IPS DF 19.7 (cell line): ENCODE measurements around the gene TANGO6.

Experiments
- DNase-seq: peaks from one replicate; pipeline ENCODE4 v3.0.0-alpha.2; 2013; ENCODE audit warnings: low read depth, low spot score

TANGO6 gene

DNA sequence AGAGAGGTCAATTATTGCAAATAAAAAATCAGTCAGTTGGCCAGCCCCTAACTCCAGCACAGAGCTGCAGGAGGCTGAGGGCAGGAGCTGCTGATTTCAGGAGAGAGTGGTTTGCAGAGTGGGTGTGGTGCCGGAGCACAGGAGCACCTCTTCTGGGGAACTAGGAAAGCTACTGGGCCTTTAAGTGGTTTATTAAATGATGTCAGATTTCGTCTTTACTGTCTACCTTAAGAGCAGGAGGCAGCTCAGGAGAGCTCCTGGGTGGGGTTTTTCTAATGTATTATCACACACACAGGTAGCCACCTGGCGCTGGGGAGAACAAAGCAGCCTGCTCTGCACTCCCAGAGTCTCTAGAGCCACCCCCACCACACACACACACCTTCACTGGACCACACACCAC, 250.6 kb downstream of the TANGO6 start:
- no peak for DNase-seq

DNA sequence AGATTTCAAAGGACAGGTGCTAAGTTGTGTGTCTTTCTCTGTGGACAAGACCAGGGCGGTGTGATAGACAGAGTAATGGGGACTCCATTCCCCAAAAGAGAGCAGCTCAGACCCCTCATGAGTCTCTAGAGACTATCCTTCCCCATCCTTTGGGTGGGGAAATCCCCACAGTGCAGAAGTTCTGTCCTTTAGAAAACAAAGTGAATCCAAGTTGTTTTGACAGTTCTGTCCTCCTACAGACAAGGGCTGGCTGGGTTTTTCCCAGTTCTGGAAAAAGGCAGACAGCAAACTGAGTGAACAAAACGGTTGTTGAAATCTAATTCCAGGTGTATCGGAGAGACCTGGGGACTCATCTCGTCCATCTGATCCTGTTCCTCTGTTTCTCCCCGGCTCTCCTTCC, 251.2 kb downstream of the TANGO6 start:
- DNase-seq = no peak

DNA sequence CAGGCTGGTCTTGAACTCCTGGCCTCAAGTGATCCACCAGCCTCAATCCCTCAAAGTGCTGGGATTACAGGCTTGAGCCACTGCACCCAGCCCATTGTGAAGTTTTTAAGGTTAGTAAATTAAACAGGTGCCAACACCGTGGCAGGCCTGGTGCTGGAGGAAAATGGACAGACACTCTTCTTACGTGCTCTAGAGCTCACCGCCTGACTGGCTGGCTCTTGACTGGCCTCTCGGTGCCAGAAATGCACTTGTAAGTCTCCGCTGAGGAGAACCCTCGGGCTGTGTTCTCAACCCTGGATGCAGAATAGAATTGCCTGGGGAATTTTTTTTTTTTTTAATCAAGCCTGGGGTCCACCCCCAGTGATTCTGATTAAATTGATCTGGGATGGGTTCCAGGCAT, 251.9 kb downstream of the TANGO6 start:
- no peak for DNase-seq

DNA sequence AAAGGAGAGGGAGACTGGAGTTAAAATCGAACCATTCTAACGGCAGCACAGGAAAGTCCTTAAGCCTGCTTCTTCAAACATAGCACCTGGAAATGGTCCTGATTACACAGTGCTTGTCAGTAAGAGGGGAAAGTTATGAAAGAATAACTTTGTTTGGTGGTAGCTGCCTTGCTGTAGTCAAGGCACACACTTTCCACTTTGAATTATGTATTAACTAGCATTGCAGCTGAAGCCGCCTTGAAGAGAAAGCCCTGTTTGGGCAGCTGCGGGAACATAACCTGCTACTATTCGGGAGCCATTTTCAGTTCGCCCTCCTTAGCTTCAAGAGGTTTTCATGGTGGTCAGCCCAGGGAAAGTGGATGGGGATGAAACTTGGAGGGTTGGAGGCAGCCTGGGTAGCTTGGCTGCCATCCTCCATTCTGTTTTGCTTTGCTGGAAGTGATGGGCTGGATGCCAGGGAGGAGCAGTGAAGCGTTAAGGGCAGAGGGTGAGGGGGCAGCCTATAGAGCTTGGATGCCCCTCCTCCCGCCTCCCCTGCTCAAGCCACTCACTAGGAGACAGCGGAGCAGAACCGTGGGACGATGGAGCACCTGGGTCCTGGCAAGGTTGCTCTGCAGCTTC, 256.9 kb downstream of the TANGO6 start:
- DNase-seq = no peak

DNA sequence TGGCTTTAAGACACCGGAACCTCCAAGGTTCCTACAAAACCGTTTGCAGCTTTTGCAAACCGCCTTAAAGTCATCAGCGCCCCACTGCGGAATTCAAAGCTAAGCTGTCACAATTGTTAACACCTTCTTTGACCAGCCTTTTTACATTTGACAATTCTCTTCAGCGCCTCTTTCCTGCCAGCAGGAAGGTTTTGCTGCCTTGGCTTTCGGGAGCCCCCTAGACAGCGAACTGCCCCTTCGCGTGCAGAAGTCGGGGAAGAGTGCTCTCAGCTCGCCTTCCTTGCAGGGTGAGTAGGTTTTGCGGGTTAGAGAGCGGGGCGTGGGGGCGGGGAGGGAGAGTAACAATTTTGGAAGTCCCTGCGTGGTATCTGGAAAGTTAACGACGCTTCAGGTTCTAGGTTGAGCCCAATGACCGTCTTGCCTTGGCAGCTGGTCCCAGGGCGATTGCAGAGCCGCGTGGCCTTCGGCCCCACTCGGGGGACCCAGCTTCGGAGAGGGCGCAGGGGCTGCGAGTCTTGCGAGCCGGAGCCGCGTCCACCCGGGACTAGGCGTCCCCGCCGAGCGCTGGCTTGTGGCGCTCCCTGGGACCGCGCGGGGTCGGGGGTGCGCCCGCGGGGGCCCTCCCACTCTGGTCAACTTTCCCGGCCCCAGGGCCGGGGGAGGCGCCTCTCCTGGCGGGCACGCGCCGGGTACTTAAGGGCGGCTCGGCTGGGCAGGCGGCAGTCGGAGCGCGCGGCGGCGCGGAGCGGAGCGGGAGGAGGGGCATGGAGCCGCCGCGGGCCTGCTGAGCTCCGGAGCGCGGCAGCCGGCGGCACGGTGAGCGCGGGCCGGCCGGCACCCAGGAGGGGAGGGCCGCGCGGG, 262.4 kb downstream of the TANGO6 start, which contains the start of gene HAS3:
HAS3 (plus strand) TSS at position 153 of the 861 bp plus-strand sequence. CDS start 3,743 bp downstream, outside the sequence.
- peak; percentile 86 for DNase-seq

DNA sequence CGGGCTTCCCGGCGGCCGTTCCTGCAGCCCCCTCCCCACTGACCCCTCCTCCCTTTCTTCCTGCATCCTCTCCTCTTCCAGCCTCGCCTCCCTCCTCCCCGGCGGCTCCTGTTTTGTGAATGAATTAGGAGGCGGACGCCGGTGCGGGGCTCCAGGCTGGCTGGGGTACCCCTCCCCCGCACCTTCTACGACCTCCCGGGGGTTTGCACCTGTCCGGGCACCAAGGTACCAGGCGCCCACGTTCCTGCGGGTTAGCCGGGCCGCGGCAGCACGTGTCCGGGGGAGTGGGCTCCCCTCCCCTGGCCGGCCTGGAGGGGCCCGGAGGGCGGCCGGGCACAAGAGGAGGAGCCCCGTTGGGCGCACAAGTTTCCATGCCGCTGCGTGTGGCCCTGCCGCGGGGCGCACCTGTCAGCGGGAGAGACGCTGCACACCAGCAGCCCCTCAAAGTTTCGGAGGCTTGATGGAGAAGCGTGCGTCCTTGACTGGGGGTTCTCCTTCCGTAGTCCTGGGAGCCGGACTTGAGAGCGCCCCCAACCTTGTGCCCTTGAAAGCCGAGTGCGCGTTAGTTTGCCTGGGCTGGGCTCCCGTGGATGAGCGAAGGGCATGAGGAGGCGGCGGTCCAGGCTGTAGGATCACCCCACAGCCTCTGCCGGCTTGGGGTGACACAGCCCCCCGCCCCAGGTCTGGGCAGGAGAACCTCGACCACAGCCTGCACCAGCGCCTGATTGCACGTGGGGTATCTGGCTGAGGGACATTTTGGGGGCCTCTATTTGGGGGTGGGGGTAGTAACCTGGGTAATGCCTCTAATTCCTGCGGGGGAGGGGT, 263.4 kb downstream of the TANGO6 start:
- DNase-seq = no peak

DNA sequence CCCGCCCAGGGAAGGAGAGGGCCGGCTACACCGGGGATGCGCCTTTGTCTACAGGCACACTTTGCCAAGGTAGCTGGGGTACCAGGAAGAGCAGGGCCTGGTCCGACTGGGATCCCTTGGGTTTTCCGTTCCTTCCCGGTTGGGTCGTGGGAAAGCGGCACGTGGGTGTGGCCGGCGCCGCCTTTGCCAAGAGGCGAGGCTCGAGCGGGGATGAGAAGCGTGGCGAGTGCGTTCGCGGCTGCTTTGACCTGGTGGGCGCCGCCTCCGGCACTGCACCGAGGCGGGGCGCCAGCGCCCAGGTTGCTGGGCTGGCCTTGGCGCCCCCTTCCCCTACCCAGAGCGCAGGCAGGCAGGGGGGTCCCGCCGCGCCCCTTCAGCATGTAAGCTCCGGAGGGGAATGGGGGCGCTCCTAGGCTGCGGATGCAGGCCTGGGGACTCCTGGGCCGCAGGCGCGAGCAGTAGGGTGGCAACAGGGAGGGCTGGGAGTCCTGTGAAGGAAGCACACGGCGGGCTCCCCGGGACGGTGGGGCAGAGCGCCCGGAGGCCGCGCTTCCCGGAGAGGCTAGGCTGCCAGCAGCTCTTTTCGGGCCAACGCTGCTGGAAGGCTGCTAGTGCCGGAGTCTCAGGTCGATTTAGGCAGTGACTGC, 264.1 kb downstream of the TANGO6 start:
- DNase-seq = no peak

DNA sequence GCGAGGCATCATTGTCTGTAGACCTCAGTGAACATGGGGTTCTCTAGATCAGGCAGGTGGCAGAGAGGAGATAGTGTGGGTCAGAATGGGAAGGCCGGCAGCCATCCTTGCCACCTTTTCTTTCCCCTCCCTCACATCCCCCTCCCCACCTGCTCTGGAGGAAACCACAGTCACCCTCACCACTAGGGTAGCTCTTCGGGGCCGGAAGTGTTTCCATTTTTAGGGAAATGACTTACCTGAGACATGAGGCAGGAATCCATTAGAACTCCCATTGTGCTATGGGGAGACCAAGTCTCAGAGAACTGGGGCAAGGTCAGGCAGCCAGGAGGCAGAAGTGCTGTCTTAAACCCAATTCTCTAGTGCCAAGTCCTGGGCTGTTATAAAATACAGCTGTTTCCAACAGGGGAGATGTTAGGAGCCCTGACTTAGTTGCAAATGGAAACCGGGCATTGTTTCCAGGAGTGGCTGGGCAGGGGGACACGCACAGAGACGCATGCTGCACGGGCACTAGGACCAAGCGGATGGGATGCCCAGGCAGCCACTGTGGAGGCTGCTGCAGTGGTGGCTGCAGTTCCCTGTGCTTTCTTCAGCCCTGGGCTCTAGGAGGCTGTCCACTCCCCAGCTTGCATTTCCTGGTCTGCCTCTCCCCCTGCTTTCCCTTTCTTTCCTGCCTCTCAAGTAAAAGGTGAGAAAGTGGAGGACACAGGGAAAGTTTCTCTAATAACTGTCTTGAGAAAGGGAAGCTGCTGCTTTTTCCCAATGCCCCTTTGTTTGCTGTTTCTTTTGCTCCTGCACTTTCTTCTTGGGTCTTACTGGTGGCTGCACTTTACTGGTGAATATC, 265.0 kb downstream of the TANGO6 start:
- no peak for DNase-seq

DNA sequence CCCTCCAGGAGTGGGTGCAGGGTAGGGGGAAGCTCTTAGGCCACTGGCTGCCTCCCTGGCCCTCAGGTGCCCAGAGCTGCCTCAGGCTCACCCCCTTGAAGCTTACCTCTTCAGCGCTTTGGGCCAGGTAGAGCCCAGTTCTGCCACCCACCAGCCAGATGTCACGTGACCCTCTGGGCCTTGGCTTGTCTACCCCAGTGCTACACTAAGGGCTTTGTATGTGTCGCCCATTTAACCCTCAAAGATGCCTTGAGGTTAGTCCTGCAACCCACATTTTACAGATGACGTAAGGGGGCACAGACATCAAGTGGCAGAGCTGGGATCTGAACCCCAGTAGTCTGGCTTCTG, 265.5 kb downstream of the TANGO6 start:
- no peak for DNase-seq

DNA sequence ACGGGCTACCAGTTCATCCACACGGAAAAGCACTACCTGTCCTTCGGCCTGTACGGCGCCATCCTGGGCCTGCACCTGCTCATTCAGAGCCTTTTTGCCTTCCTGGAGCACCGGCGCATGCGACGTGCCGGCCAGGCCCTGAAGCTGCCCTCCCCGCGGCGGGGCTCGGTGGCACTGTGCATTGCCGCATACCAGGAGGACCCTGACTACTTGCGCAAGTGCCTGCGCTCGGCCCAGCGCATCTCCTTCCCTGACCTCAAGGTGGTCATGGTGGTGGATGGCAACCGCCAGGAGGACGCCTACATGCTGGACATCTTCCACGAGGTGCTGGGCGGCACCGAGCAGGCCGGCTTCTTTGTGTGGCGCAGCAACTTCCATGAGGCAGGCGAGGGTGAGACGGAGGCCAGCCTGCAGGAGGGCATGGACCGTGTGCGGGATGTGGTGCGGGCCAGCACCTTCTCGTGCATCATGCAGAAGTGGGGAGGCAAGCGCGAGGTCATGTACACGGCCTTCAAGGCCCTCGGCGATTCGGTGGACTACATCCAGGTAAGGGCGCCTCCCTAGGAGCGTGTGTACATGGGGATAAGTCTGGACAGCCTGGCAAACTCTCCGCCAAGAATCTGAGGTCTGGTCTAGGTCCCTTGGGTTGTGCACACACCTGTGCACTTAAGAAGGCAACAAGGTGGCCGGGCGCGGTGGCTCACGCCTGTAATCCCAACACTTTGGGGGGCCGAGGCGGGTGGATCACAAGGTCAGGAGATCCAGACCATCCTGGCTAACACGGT, 266.3 kb downstream of the TANGO6 start:
- no peak for DNase-seq

DNA sequence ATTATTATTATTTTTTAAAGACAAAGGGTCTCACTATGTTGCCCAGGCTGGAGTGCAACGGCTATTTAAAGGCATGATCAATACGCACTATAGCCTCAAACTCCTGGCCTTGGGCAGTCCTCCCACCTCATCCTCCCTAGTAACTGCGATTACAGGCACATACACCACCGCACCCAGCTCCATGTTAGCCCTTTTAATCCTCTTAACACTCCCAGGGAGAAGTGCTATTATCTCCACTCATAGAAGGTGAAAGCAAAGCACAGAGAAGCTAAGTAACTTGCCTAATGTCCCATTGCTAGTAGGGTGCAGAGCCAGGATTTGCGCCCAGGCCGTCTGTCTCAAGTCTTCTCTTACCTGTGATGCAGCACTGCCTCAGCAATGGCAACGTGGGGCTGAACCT, 267.1 kb downstream of the TANGO6 start:
- DNase-seq = no peak

DNA sequence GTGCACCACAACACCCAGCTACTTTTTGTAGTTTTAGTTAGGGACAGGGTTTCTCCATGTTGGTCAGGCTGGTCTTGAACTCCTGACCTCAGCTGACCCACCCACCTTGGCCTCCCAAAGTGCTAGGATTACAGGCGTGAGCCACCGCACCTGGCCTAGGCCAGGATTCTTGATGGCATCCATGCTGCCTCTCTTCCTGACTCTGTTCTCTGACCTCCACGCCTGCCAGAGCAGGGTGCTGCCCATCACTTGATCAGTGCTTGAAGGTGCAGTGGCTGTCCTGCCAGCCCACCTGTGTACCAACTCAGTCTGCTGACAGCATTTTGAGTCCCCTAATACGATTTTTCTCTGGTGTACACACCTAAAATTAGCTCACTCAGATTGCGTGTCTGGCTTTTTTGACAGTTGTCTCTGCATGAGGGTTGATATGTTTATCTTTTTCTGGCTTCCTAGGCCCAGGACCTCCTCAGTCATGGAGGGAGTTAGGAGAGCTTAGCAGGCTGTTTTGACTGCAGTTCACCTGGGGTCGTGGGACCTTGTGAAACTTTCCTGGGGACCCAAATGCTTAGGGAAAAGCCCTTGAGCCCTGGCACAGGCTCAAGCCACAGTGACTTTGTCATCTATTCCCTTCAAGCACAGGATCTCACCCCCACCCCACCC, 268.0 kb downstream of the TANGO6 start:
- DNase-seq = no peak

DNA sequence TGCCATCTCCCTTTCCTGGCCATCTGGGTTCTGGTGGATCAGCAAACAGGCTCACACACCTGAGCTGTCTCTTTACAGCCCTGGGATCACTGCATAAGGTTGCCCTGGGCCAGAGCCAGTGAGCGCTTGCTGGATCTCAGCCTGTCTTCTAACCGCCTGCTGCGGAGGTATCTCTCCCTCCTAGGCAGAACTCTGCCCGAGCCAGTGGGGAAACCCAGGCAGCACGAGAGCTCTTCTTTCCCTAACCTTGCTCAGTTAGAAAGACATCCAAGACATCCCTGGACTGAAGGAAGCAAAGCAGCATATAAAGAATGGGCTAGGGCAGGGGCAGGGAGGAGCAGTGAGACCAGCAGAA, 268.5 kb downstream of the TANGO6 start:
- DNase-seq = no peak

DNA sequence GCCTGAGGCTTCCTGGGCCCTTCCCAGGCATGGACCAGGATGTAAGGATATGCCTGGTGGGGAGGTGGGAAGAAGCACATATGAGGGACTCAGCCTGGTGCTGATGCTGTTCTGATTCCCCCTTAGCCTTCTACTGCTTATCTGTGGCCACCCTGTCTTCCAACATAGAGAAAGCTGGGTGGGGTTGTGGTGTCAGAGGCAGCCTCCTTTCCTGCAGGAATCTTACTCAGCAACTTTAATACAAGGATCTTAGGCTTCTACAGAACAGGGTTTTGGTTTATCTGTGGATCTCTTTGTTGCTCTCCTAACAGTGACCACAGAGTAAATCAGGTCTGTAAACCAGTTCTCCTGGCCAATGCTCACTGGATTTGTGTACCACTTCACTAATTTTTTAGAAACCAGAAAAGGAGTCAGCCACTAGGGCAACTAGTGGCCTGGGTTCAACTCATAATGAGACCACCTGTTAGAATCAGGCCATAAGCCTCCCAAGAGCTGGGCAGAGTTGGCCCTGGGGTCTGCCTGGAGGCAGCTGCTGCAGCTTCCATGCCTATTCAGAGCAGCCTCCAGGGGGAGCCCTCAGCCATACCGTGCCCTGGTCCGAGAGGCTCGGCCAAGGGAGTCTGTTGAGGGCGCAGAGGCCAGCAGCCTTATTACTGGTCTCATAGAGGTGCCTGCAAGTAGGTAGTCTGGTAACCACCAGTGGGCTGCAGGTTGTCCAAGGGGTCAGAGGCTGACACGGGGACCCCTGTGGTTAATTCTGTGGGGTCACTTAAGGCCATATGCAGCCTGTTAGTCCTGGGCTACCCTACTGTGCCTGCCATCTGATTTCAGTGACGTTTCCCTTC, 269.2 kb downstream of the TANGO6 start:
- no peak for DNase-seq

DNA sequence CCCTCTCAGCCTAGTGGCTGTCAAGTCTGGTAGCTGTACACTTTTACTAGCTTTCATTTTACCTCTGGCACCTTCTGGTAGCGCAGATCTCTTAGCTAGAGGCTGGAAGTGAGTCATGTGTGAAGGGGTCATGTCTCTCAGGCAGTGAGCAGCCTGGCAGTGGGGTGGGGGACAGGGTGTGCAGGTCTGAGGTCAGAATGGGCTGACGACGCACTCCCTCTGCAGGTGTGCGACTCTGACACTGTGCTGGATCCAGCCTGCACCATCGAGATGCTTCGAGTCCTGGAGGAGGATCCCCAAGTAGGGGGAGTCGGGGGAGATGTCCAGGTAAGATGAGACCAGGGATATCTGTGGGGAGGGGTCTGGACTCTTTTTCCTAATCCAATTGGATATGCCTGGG, 269.9 kb downstream of the TANGO6 start:
- no peak for DNase-seq

DNA sequence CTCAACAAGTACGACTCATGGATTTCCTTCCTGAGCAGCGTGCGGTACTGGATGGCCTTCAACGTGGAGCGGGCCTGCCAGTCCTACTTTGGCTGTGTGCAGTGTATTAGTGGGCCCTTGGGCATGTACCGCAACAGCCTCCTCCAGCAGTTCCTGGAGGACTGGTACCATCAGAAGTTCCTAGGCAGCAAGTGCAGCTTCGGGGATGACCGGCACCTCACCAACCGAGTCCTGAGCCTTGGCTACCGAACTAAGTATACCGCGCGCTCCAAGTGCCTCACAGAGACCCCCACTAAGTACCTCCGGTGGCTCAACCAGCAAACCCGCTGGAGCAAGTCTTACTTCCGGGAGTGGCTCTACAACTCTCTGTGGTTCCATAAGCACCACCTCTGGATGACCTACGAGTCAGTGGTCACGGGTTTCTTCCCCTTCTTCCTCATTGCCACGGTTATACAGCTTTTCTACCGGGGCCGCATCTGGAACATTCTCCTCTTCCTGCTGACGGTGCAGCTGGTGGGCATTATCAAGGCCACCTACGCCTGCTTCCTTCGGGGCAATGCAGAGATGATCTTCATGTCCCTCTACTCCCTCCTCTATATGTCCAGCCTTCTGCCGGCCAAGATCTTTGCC, 271.1 kb downstream of the TANGO6 start:
- DNase-seq = no peak

DNA sequence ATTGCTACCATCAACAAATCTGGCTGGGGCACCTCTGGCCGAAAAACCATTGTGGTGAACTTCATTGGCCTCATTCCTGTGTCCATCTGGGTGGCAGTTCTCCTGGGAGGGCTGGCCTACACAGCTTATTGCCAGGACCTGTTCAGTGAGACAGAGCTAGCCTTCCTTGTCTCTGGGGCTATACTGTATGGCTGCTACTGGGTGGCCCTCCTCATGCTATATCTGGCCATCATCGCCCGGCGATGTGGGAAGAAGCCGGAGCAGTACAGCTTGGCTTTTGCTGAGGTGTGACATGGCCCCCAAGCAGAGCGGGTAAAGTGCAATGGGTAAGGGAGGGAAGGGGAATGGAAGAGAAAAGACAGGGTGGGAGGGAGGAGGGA, 271.6 kb downstream of the TANGO6 start:
- no peak for DNase-seq

DNA sequence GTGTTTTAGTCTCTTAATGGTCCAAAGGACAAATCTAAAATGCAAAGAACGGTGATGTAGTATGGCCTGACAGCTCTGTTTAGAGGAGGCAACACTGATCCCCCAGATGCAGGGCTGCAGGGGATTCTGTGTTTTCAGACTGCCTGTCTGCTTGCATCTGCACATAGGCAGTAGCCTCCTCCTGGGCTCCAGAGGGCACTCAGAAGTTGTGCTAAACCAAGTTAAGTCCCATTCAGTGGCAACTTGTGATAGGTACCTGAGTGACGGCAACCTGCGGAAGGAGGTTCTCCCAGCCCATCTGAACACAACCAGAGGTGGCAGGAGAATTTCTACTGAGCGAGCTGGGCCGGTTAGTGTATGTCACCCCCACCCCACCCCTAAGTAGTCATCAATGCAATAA, 272.0 kb downstream of the TANGO6 start:
- no peak for DNase-seq
